ENCODE data around the gene ACSM5.
"Not testable (repeated sequence)": the region's sequence is repeated elsewhere in the genome, so short reads cannot be mapped to it uniquely, and the experiment has no call there.

ACSM5 gene

GRCh38 chr16:20460313-20460712, 51.0 kb downstream of the ACSM5 start:
- not testable (repeated sequence) for DNase-seq

DNA sequence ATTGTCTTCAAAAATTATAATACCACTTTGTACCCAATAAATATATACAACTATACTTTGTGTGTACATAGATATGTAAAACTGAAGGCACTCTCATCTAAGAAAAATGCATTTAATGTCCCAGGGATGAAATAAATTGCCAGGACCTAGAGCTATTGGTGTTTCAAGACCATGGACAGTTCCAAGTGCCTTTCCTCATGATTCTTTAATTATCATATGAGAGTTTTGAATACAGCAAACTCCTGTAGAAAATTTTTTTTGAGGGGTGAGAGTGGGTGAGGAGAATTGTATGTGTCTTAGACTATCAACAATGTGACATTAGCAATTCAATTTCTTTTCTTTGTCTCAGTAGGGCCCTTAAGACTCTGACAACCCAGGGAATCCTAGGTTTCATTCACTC, 59.6 kb downstream of the ACSM5 start:
- DNase-seq = not testable (repeated sequence)

- not testable (repeated sequence) for DNase-seq
Observed at GRCh38 chr16:20469930-20470329, 60.6 kb downstream of the ACSM5 start.

- DNase-seq = not testable (repeated sequence)
Observed at GRCh38 chr16:20470732-20471131, 61.4 kb downstream of the ACSM5 start.

- DNase-seq = not testable (repeated sequence)
Observed at GRCh38 chr16:20477188-20477744, 67.9 kb downstream of the ACSM5 start.

DNA sequence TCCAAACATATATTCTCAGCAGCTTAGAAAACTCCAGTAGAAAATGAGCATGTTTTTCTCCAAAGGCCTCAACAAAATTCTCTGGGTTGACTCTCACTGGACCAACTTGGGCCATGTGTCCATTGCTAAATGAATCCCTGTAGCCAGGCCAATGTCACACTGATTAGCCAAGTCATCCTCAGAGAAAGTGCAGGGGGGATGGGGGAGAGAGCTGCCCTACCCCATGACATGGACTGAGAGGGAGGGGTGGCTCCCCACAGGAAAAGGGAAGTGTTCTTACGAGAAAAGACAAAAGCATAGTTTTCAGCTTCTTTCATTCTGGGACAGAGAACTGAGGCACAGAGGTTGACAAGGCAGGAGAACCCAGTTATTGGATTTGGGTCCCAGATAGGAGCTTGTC, 74.7 kb downstream of the ACSM5 start:
- DNase-seq = not testable (repeated sequence)

DNA sequence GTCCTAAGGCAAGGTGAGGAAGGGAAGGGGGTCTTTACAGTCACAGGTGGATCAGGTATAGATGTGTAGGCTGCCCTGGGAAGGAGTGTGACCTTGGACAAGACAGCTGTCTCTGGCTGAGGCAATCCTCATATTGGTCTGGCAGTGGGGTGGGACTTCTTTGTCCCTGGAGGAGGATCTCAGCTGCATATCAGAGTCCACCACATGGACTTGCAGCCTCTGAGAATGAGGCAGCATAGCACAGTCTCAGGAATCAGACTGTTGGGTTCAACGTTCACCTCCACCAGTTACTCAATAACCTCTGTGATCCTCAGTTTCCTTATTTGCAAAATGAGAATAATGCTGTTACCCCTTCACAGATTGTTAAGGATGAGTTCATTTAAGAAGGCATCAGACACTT, 75.4 kb downstream of the ACSM5 start:
- DNase-seq = no peak

- no peak for DNase-seq
Observed at GRCh38 chr16:20485408-20485807, 76.1 kb downstream of the ACSM5 start.
